Hepatocyte (in vitro differentiated cells): ENCODE results near the gene AUH. TPM values are rescaled to one million over a fixed set of nuclear protein-coding genes. Genes with fewer than 3 reads are reported as not detected.

ENCODE experiments used
- DNase-seq: peaks from one replicate; pipeline ENCODE4 v3.0.0-alpha.2; 2016; ENCODE audit warnings: low spot score
- H2AFZ ChIP-seq: fragments of 200-600 bp; sonication (generic); 2 replicates; pipeline ENCODE4 v1.6.0; 2016; ENCODE audit warnings: antibody characterized with exemption, mild to moderate bottlenecking
- H3K27ac ChIP-seq: fragments of 200-600 bp; sonication (generic); 2 replicates; pipeline ENCODE4 v1.5.1; 2016; ENCODE audit warnings: mild to moderate bottlenecking
- H3K27me3 ChIP-seq: fragments of 200-600 bp; sonication (generic); 2 replicates; pipeline ENCODE4 v1.6.1; 2016
- H3K36me3 ChIP-seq: fragments of 200-600 bp; sonication (generic); replicated peaks from 2 replicates; pipeline ENCODE4 v1.5.1; 2016; ENCODE audit warnings: low read depth; ENCODE audit not compliant: insufficient read depth
- H3K4me1 ChIP-seq: fragments of 200-600 bp; sonication (generic); 2 replicates; pipeline ENCODE4 v1.5.1; 2016; ENCODE audit warnings: mild to moderate bottlenecking, moderate library complexity; ENCODE audit not compliant: insufficient read depth
- H3K4me2 ChIP-seq: fragments of 200-600 bp; sonication (generic); 2 replicates; pipeline ENCODE4 v1.6.0; 2016
- H3K4me3 ChIP-seq: fragments of 200-600 bp; sonication (generic); 2 replicates; pipeline ENCODE4 v1.5.1; 2016; ENCODE audit warnings: mild to moderate bottlenecking
- H3K79me2 ChIP-seq: fragments of 200-600 bp; sonication (generic); 2 replicates; pipeline ENCODE4 v1.6.0; 2017; ENCODE audit warnings: mild to moderate bottlenecking
- H3K9me2 ChIP-seq: fragments of 200-600 bp; sonication (generic); replicated peaks from 2 replicates; pipeline ENCODE4 v1.6.0; 2017; ENCODE audit warnings: mild to moderate bottlenecking; ENCODE audit not compliant: insufficient read depth
- H3K9me3 ChIP-seq: fragments of 200-600 bp; sonication (generic); 2 replicates; pipeline ENCODE4 v1.5.1; 2016; ENCODE audit warnings: low read depth, mild to moderate bottlenecking
- H4K20me1 ChIP-seq: fragments of 200-600 bp; sonication (generic); 2 replicates; pipeline ENCODE4 v1.6.0; 2016; ENCODE audit warnings: mild to moderate bottlenecking; ENCODE audit not compliant: insufficient read depth, poor library complexity, severe bottlenecking
- CTCF ChIP-seq: fragments of 200-600 bp; sonication (generic); IDR thresholded peaks from 2 replicates; pipeline ENCODE4 v1.5.1; 2016; ENCODE audit warnings: antibody characterized with exemption, mild to moderate bottlenecking; ENCODE audit not compliant: poor library complexity
- EZH2 ChIP-seq: fragments of 200-600 bp; sonication (generic); IDR thresholded peaks from 2 replicates; pipeline ENCODE4 v1.6.1; 2016; ENCODE audit warnings: antibody characterized with exemption, mild to moderate bottlenecking, borderline replicate concordance
- EZH2phosphoT487 ChIP-seq: fragments of 200-600 bp; sonication (generic); IDR thresholded peaks from one replicate; pipeline ENCODE4 v1.6.1; 2018; ENCODE audit warnings: antibody characterized with exemption, mild to moderate bottlenecking, low read depth, moderate library complexity; ENCODE audit not compliant: unreplicated experiment, severe bottlenecking
- WGBS: methylation state at CpG from one replicate; pipeline ENCODE4 v1.1.6; 2016; ENCODE audit warnings: low lambda C conversion rate; ENCODE audit errors: missing lambda C conversion rate; 5-methylcytosine and 5-hydroxymethylcytosine counted together
- polyA plus RNA-seq: library from polyadenylated mRNA; unstranded; fragments of >200 nt; fragmentation: Nextera tagmentation; extraction: Ambion mirVana; gene quantifications from 2 replicates; pipeline ENCODE4 v1.2.1, GENCODE V29; 2016
- total RNA-seq: library from RNA; depleted of rRNA; stranded (reverse); fragments of >200 nt; gene quantifications from 2 replicates; pipeline ENCODE4 v1.2.3, GENCODE V29; 2014

The AUH gene
- total and polyA plus RNA-seq, 2 experiments from 2014 or later, result 19.5 to 25.0 TPM

GRCh38 chr9:91193658-91194391, 167.9 kb downstream of the AUH start:
- H3K36me3 ChIP-seq, result no peaks in the 10 kb centered on the region
- H3K27ac ChIP-seq, result peak overlapping the region; percentile 100
- peak overlapping the region; percentile 87 for H3K4me2 ChIP-seq
- peak overlapping the region; percentile 11 for H3K4me3 ChIP-seq
- DNase-seq, result peak; percentile 93
- TF ChIP-seq EZH2phosphoT487, result no peak
- no peak for TF ChIP-seq EZH2
- peak; percentile 1 for TF ChIP-seq CTCF
- H3K27me3 ChIP-seq, result no peaks in the 10 kb centered on the region
- no peaks in the 10 kb centered on the region for H3K79me2 ChIP-seq
- no peaks in the 10 kb centered on the region for H4K20me1 ChIP-seq
- no peaks in the 10 kb centered on the region for H3K9me3 ChIP-seq
- no peaks in the 10 kb centered on the region for H3K9me2 ChIP-seq
- WGBS, result 7% methylated on average over 51 of the region's 52 CpGs
- peak overlapping the region; percentile 38 for H2AFZ ChIP-seq
- H3K4me1 ChIP-seq, result peaks cover 52% of the 10 kb centered on the region

GRCh38 chr9:91193087-91193657, 168.5 kb downstream of the AUH start:
- H3K79me2 ChIP-seq, result no peaks in the 10 kb centered on the region
- 1% methylated on average over 38 of the region's 38 CpGs for WGBS
- H3K4me3 ChIP-seq, result peak overlapping the region; percentile 11
- peak overlapping the region; percentile 87 for H3K4me2 ChIP-seq
- DNase-seq, result peak; percentile 94
- peak overlapping the region; percentile 38 for H2AFZ ChIP-seq
- peak overlapping the region; percentile 100 for H3K27ac ChIP-seq
- H3K27me3 ChIP-seq, result no peaks in the 10 kb centered on the region
- TF ChIP-seq CTCF (no peak), EZH2 (no peak), EZH2phosphoT487 (no peak)
- H3K9me3 ChIP-seq, result no peaks in the 10 kb centered on the region
- peaks cover 46% of the 10 kb centered on the region for H3K4me1 ChIP-seq
- H4K20me1 ChIP-seq, result no peaks in the 10 kb centered on the region
- H3K36me3 ChIP-seq, result no peaks in the 10 kb centered on the region
- H3K9me2 ChIP-seq, result no peaks in the 10 kb centered on the region

- Histone ChIP-seq H3K9me2 (no peaks in the 10 kb centered on the region), H3K4me3 (no peak overlapping the region), H3K27ac (peak overlapping the region; percentile 100), H3K36me3 (no peaks in the 10 kb centered on the region), H3K4me1 (peaks cover 44% of the 10 kb centered on the region), H3K9me3 (no peaks in the 10 kb centered on the region), H3K79me2 (no peaks in the 10 kb centered on the region), H3K27me3 (no peaks in the 10 kb centered on the region), H2AFZ (no peak overlapping the region), H3K4me2 (peak overlapping the region; percentile 87), H4K20me1 (no peaks in the 10 kb centered on the region)
- 24% methylated on average over 7 of the region's 7 CpGs for WGBS
- DNase-seq, result no peak
- TF ChIP-seq EZH2 (no peak), CTCF (no peak), EZH2phosphoT487 (no peak)
Observed at GRCh38 chr9:91192381-91193086, 169.2 kb downstream of the AUH start.
